ENCODE measurements around the gene PLCXD3.
"Not testable (repeated sequence)": the region's sequence is repeated elsewhere in the genome, so short reads cannot be mapped to it uniquely, and the experiment has no call there.

PLCXD3 gene

GRCh38 chr5:41482715-41483114 lies 27.7 kb downstream of the PLCXD3 start:
- no peak for DNase-seq

- DNase-seq = no peak
Measured at GRCh38 chr5:41482173-41482572, 28.2 kb downstream of the PLCXD3 start.

GRCh38 chr5:41471571-41472208 lies 38.7 kb downstream of the PLCXD3 start:
- DNase-seq = not testable (repeated sequence)

- no peak for DNase-seq
Measured at GRCh38 chr5:41465493-41466171, 44.8 kb downstream of the PLCXD3 start.

- DNase-seq = no peak
Measured at GRCh38 chr5:41459557-41459956, 50.8 kb downstream of the PLCXD3 start.

GRCh38 chr5:41457094-41457493 lies 53.3 kb downstream of the PLCXD3 start:
- DNase-seq = no peak

- no peak for DNase-seq
Measured at GRCh38 chr5:41452506-41452905, 57.9 kb downstream of the PLCXD3 start.

- DNase-seq = no peak
Measured at GRCh38 chr5:41447650-41448510, 62.5 kb downstream of the PLCXD3 start.

- no peak for DNase-seq
Measured at GRCh38 chr5:41445937-41446563, 64.4 kb downstream of the PLCXD3 start.

GRCh38 chr5:41435276-41435675 lies 75.1 kb downstream of the PLCXD3 start:
- DNase-seq = no peak

- DNase-seq = no peak
Measured at GRCh38 chr5:41433552-41434181, 76.7 kb downstream of the PLCXD3 start.

GRCh38 chr5:41432481-41433253 lies 77.7 kb downstream of the PLCXD3 start:
- DNase-seq = no peak

GRCh38 chr5:41427505-41427904 lies 82.9 kb downstream of the PLCXD3 start:
- no peak for DNase-seq

GRCh38 chr5:41425736-41426135 lies 84.7 kb downstream of the PLCXD3 start:
- DNase-seq = no peak

GRCh38 chr5:41420492-41421067 lies 89.8 kb downstream of the PLCXD3 start:
- no peak for DNase-seq

- no peak for DNase-seq
Measured at GRCh38 chr5:41418220-41419031, 92.0 kb downstream of the PLCXD3 start.

- no peak for DNase-seq
Measured at GRCh38 chr5:41416336-41416735, 94.1 kb downstream of the PLCXD3 start.

GRCh38 chr5:41415242-41415641 lies 95.2 kb downstream of the PLCXD3 start:
- DNase-seq = no peak

GRCh38 chr5:41414598-41414997 lies 95.8 kb downstream of the PLCXD3 start:
- DNase-seq = no peak

- no peak for DNase-seq
Measured at GRCh38 chr5:41413074-41413473, 97.3 kb downstream of the PLCXD3 start.

- DNase-seq = no peak
Measured at GRCh38 chr5:41412496-41412895, 97.9 kb downstream of the PLCXD3 start.

Measured in CD4-positive, alpha-beta T cell treated with Interleukin-15 for 1 hour (primary cell).